SU-DHL-6 (cell line): ENCODE results near the gene ABCG8.

ENCODE experiments used
- H2AFZ ChIP-seq: fragments of 200-600 bp; sonication (generic); 2 replicates; pipeline ENCODE4 v1.6.1; 2014; ENCODE audit warnings: low read depth, mild to moderate bottlenecking, moderate library complexity, mixed read lengths, antibody characterized with exemption, low read length; ENCODE audit not compliant: severe bottlenecking
- H3F3A ChIP-seq: fragments of 200-600 bp; shearing (Covaris generic); 2 replicates; pipeline ENCODE4 v1.6.0; 2016; ENCODE audit warnings: antibody characterized with exemption, mild to moderate bottlenecking; ENCODE audit not compliant: insufficient read depth
- H3K27ac ChIP-seq: fragments of 200-600 bp; sonication (generic); 2 replicates; pipeline ENCODE4 v1.5.1; 2016; ENCODE audit warnings: low read depth, mild to moderate bottlenecking, low read length, moderate library complexity, mixed read lengths
- H3K27me3 ChIP-seq: fragments of 200-600 bp; sonication (generic), shearing (Covaris generic); 2 replicates; pipeline ENCODE4 v1.6.0; 2014; ENCODE audit warnings: mild to moderate bottlenecking, low read length
- H3K36me3 ChIP-seq: fragments of 200-600 bp; sonication (generic); 2 replicates; pipeline ENCODE4 v1.6.1; 2014; ENCODE audit warnings: mild to moderate bottlenecking, low read length, mixed read lengths
- H3K4me2 ChIP-seq: fragments of 300-600, 200-600 bp; shearing (Covaris generic), sonication (generic); 2 replicates; pipeline ENCODE4 v1.6.0; 2014; ENCODE audit warnings: low read length, low read depth, mild to moderate bottlenecking; ENCODE audit not compliant: poor library complexity, severe bottlenecking
- H3K4me3 ChIP-seq: fragments of 200-600 bp; sonication (generic); 2 replicates; pipeline ENCODE4 v1.5.1; 2014; ENCODE audit warnings: antibody characterized with exemption, low read length, mild to moderate bottlenecking, mixed read lengths; ENCODE audit not compliant: insufficient read depth, poor library complexity, severe bottlenecking
- H3K79me2 ChIP-seq: fragments of 200-600 bp; sonication (generic); 2 replicates; pipeline ENCODE4 v1.6.1; 2014; ENCODE audit warnings: mild to moderate bottlenecking, low read length, moderate library complexity; ENCODE audit not compliant: insufficient read depth
- H3K9ac ChIP-seq: fragments of 200-600 bp; sonication (generic); 2 replicates; pipeline ENCODE4 v1.7.0; 2014; ENCODE audit warnings: mild to moderate bottlenecking, low read length
- H3K9me2 ChIP-seq: fragments of 200-600 bp; sonication (generic); replicated peaks from 2 replicates; pipeline ENCODE4 v1.6.1; 2014; ENCODE audit warnings: low read length; ENCODE audit not compliant: insufficient read depth
- H3K9me3 ChIP-seq: fragments of 200-600 bp; sonication (generic); 2 replicates; pipeline ENCODE4 v1.6.1; 2014; ENCODE audit warnings: low read length, mixed read lengths; ENCODE audit not compliant: insufficient read depth
- H4K20me1 ChIP-seq: fragments of 200-600 bp; sonication (generic); 2 replicates; pipeline ENCODE4 v1.6.1; 2014; ENCODE audit warnings: low read depth, mild to moderate bottlenecking, antibody characterized with exemption, low read length, moderate library complexity, mixed read lengths
- CTCF ChIP-seq: fragments of 200-600 bp; sonication (generic); IDR thresholded peaks from one replicate; pipeline ENCODE4 v1.5.1; 2017; ENCODE audit warnings: antibody characterized with exemption, mild to moderate bottlenecking, low read length, moderate library complexity; ENCODE audit not compliant: insufficient read depth, poor library complexity, severe bottlenecking
- EZH2phosphoT487 ChIP-seq: fragments of 200-600 bp; sonication (generic), shearing (Covaris generic); conservative IDR thresholded peaks from 2 replicates; pipeline ENCODE4 v1.6.1; 2018; ENCODE audit warnings: mild to moderate bottlenecking, antibody characterized with exemption, low read length, moderate library complexity, mixed read lengths

The ABCG8 gene

GRCh38 chr2:43877782-43878464 is 39.2 kb downstream of the ABCG8 start:
- Histone ChIP-seq H3K9me2 (no peaks in the 10 kb centered on the region), H3K27ac (no peak overlapping the region), H3K9ac (no peak overlapping the region), H2AFZ (no peak overlapping the region), H3K79me2 (no peaks in the 10 kb centered on the region), H4K20me1 (no peaks in the 10 kb centered on the region), H3K4me3 (no peak overlapping the region), H3K9me3 (no peaks in the 10 kb centered on the region), H3K36me3 (no peaks in the 10 kb centered on the region), H3F3A (no peaks in the 10 kb centered on the region), H3K4me2 (no peak overlapping the region), H3K27me3 (no peaks in the 10 kb centered on the region)
- peak; percentile 84 for TF ChIP-seq CTCF
- no peak for TF ChIP-seq EZH2phosphoT487

GRCh38 chr2:43879261-43879660 is 40.5 kb downstream of the ABCG8 start:
- Histone ChIP-seq H3K4me2 (no peak overlapping the region), H3K9me3 (no peaks in the 10 kb centered on the region), H3K4me3 (no peak overlapping the region), H3K36me3 (no peaks in the 10 kb centered on the region), H3K27me3 (no peaks in the 10 kb centered on the region), H4K20me1 (no peaks in the 10 kb centered on the region), H3F3A (no peaks in the 10 kb centered on the region), H3K79me2 (no peaks in the 10 kb centered on the region), H3K27ac (no peak overlapping the region), H3K9ac (no peak overlapping the region), H3K9me2 (no peaks in the 10 kb centered on the region), H2AFZ (no peak overlapping the region)
- no peak for TF ChIP-seq EZH2phosphoT487
- TF ChIP-seq CTCF: no peak

GRCh38 chr2:43880471-43880870 is 41.7 kb downstream of the ABCG8 start:
- Histone ChIP-seq H3K9me3 (no peaks in the 10 kb centered on the region), H3K36me3 (no peaks in the 10 kb centered on the region), H3K79me2 (no peaks in the 10 kb centered on the region), H4K20me1 (no peaks in the 10 kb centered on the region), H3K4me3 (no peak overlapping the region), H2AFZ (no peak overlapping the region), H3F3A (no peaks in the 10 kb centered on the region), H3K4me2 (no peak overlapping the region), H3K27me3 (no peaks in the 10 kb centered on the region), H3K9me2 (no peaks in the 10 kb centered on the region), H3K27ac (no peak overlapping the region), H3K9ac (no peak overlapping the region)
- TF ChIP-seq CTCF (no peak), EZH2phosphoT487 (no peak)
